GM13977 (cell line): ENCODE results near the gene SPDYE2.
"Not testable (repeated sequence)": the region's sequence is repeated elsewhere in the genome, so short reads cannot be mapped to it uniquely, and the experiment has no call there.

Source experiments
- DNase-seq: peaks from one replicate; pipeline ENCODE4 v3.0.0; 2012; ENCODE audit warnings: low spot score
- in situ Hi-C: fragments of 300-500 bp; cut with MboI; formaldehyde crosslinking; loops from one replicate; pipeline ENCODE4 v1.12.0; 2022; ENCODE audit warnings: low sequenced_read_pairs, low pct_unique_long_range_greater_than_20kb, mixed read lengths, inconsistent platforms; ENCODE audit not compliant: unreplicated experiment

SPDYE2 gene

GRCh38 chr7:102577315-102578240, 26.6 kb downstream of the SPDYE2 start:
- in situ Hi-C loops, DNase-seq: not testable (repeated sequence)

- in situ Hi-C loops, DNase-seq: not testable (repeated sequence)
These were observed 27.5 kb downstream of the SPDYE2 start for GRCh38 chr7:102578486-102578885.

- DNase-seq, in situ Hi-C loops: not testable (repeated sequence)
These were observed 30.7 kb downstream of the SPDYE2 start for GRCh38 chr7:102581722-102582121.

GRCh38 chr7:102583495-102583894, 32.5 kb downstream of the SPDYE2 start:
- in situ Hi-C loops, DNase-seq: not testable (repeated sequence)

- DNase-seq, in situ Hi-C loops: not testable (repeated sequence)
These were observed 38.8 kb downstream of the SPDYE2 start for GRCh38 chr7:102589857-102590256.

GRCh38 chr7:102592477-102593019, 41.5 kb downstream of the SPDYE2 start:
- in situ Hi-C loops, DNase-seq: not testable (repeated sequence)

- in situ Hi-C loops, DNase-seq: not testable (repeated sequence)
These were observed 42.8 kb downstream of the SPDYE2 start for GRCh38 chr7:102593637-102594334.

- in situ Hi-C loops, DNase-seq: not testable (repeated sequence)
These were observed 45.0 kb downstream of the SPDYE2 start for GRCh38 chr7:102596036-102596435.

- in situ Hi-C loops, DNase-seq: not testable (repeated sequence)
These were observed 48.7 kb downstream of the SPDYE2 start for GRCh38 chr7:102599699-102600098.

GRCh38 chr7:102602317-102602716, 51.3 kb downstream of the SPDYE2 start:
- DNase-seq, in situ Hi-C loops: not testable (repeated sequence)

- DNase-seq, in situ Hi-C loops: not testable (repeated sequence)
These were observed 53.6 kb downstream of the SPDYE2 start for GRCh38 chr7:102604431-102605145.

- DNase-seq, in situ Hi-C loops: not testable (repeated sequence)
These were observed 55.8 kb downstream of the SPDYE2 start for GRCh38 chr7:102606848-102607247.

GRCh38 chr7:102609734-102610133, 58.7 kb downstream of the SPDYE2 start:
- in situ Hi-C loops, DNase-seq: not testable (repeated sequence)

GRCh38 chr7:102610441-102610840, 59.4 kb downstream of the SPDYE2 start:
- in situ Hi-C loops, DNase-seq: not testable (repeated sequence)

GRCh38 chr7:102611013-102611674, 60.1 kb downstream of the SPDYE2 start:
- DNase-seq, in situ Hi-C loops: not testable (repeated sequence)

- in situ Hi-C loops, DNase-seq: not testable (repeated sequence)
These were observed 60.8 kb downstream of the SPDYE2 start for GRCh38 chr7:102611675-102612325.
